GM12875 (cell line): ENCODE measurements around the gene SELENOO.
"Not testable (repeated sequence)": the region's sequence is repeated elsewhere in the genome, so short reads cannot be mapped to it uniquely, and the experiment has no call there.

Source experiments
- H3K4me3 ChIP-seq: one replicate; pipeline ENCODE4 v1.5.1; 2011; ENCODE audit warnings: low read depth, low read length, control low read depth
- TF ChIP-seq, protein P1 (sequence below): IDR thresholded peaks from 2 replicates; pipeline ENCODE4 v1.5.1; 2011; ENCODE audit warnings: low read depth, mild to moderate bottlenecking, control low read depth, inconsistent platforms, low read length, moderate library complexity, borderline replicate concordance; ENCODE audit not compliant: insufficient read depth

The SELENOO gene

DNA sequence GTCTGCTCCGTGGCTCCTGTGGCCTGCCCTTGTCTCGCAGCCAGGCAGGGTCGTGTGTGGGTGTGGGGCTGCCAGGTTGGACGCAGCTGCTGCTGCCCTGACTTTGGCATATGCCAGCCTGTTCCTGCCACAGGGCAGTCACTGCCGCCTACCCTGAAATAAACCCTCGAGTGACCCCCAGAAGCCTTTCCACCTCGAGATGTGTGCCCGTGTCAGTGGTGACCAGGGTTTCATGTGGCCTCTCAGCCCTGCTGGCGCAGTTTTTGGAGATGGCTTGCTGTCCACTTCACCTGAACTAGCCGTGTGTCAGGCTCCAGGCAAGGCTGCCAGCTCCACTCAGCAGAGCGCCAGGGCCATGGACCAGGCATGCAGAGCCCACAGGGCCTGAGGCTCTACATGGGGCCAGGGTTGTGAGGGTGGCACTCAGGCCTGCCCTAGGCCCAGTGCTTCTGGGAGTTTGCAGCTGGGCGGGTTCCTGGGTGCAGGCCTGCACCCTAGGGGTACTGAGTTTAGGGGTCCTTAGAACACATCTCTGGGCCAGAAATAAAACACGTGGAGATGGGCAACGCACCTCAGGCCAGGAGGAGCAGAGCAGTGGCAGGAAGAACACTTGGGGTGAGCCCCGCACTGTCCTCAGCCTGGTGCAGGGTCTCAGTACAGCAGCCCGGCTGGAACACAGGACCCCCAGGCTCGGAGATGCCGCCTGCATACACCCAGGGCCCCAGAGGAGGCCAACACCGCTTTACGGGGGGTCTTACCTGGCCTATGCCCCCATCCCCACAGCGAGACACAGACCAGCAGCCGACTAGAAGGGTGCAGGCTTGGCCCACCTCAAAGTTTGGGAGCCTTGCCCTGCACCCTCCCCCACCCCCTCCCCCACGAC is 39.1 kb upstream of the SELENOO start:
- TF ChIP-seq, protein P1, sequence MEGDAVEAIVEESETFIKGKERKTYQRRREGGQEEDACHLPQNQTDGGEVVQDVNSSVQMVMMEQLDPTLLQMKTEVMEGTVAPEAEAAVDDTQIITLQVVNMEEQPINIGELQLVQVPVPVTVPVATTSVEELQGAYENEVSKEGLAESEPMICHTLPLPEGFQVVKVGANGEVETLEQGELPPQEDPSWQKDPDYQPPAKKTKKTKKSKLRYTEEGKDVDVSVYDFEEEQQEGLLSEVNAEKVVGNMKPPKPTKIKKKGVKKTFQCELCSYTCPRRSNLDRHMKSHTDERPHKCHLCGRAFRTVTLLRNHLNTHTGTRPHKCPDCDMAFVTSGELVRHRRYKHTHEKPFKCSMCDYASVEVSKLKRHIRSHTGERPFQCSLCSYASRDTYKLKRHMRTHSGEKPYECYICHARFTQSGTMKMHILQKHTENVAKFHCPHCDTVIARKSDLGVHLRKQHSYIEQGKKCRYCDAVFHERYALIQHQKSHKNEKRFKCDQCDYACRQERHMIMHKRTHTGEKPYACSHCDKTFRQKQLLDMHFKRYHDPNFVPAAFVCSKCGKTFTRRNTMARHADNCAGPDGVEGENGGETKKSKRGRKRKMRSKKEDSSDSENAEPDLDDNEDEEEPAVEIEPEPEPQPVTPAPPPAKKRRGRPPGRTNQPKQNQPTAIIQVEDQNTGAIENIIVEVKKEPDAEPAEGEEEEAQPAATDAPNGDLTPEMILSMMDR, result no peak

DNA sequence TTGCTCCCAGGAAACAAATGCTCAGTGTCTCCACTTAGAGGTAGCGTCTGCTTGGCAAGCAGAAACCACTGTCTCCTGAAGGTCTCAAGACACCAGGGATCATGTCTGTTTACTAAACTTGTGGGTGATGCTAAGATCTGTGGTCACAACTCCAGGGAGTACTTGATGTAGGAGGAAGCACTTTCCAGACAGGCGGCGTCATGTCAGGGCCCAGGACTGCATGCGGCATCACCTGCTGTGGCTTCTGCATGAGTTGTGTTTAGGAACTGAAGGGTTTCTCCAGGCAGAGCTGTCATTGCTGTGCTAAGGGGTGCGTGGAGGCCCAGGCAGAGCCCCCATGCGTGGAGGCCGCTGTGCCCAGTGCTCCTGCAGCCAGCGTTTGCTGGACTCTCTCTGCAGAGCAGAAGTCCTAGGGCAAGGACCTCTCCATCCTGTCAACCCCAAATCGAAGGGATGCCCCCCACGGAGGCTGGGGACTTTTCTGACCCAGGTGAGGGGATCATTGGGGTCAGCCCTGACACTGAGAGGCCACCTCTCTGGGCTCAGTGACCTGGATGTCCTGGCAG is 38.3 kb upstream of the SELENOO start:
- TF ChIP-seq, protein P1, result no peak
- no peak overlapping the region for H3K4me3 ChIP-seq

More for the DNA sequence above, 39.1 kb upstream of the SELENOO start:
- no peak overlapping the region for H3K4me3 ChIP-seq

DNA sequence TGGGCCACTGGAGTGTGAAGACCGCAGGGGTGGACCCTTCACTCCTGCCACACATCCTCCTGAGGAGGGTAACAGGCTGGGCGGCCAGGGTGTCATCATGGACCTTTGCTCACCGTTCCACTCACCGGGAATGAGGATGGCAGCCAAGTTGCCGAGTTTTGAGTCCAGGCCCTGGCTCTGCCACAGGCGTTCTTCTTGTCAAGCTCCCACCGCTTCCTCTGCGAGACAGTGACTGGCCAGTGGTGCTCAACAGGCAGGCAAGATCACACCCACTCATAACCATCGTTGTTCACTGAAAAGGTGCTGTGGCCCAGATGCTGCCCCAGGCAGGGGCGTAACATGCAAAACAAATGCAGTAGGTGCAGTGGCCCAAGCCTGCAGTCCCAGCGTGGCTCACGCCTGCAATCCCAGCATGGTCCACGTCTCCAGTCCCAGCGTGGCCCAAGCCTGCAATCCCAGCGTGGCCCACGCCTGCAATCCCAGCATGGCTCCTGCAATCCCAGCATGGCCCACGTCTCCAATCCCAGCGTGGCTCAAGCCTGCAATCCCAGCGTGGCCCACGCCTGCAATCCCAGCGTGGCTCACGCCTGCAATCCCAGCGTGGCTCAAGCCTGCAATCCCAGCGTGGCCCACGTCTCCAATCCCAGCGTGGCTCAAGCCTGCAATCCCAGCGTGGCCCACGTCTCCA is 35.2 kb upstream of the SELENOO start:
- TF ChIP-seq, protein P1, result no peak
- no peak overlapping the region for H3K4me3 ChIP-seq

DNA sequence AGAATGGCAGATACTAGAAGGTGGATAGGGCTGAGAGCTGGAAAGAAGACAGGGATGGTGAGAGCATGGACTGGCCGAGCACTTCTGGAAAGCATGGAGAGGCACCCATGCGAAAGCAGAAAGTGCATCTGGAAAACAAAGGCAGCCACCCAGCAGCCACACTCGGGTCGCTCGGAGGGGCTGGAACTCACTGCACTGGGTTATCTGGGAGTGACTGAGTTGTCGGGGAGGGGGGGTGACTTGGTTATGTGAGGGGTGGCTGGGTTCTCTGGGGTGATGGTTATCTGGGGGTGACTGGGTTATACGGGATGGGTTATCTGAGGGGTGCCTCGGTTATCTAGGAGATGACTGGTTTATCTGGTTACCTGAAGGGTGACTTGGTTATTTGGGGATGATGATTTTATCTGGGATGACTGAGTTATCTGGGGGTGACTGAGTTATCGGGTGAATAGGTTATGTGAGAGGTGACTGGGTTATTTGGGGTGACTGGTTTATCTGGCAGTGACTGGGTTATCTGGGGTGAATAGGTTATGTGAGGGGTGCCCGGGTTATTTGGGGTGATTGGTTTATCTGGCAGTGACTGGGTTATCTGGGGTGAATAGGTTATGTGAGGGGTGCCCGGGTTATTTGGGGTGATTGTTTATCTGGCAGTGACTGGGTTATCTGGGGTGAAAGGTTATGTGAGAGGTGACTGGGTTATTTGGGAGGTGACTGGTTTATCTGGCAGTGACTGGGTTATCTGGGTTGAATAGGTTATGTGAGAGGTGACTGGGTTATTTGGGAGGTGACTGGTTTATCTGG is 32.9 kb upstream of the SELENOO start:
- TF ChIP-seq, protein P1, result no peak
- H3K4me3 ChIP-seq, result no peak overlapping the region

DNA sequence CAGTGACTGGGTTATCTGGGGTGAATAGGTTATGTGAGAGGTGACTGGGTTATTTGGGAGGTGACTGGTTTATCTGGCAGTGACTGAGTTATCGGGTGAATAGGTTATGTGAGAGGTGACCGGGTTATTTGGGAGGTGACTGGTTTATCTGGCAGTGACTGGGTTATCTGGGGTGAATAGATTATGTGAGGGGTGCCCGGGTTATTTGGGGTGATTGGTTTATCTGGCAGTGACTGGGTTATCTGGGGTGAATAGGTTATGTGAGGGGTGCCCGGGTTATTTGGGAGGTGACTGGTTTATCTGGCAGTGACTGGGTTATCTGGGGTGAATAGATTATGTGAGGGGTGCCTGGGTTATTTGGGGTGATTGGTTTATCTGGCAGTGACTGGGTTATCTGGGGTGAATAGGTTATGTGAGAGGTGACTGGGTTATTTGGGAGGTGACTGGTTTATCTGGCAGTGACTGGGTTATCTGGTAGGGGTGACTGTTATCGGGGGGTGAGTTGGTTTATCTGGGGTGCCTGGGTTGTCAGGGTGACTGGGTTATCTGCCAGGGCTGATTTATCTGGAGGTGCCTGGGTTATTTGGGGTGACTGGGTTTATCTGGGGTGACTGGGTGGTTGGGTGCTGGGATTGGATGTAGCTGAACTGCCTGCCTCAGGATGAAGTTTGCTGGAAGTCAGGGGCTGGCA is 32.2 kb upstream of the SELENOO start:
- not testable (repeated sequence) for H3K4me3 ChIP-seq

DNA sequence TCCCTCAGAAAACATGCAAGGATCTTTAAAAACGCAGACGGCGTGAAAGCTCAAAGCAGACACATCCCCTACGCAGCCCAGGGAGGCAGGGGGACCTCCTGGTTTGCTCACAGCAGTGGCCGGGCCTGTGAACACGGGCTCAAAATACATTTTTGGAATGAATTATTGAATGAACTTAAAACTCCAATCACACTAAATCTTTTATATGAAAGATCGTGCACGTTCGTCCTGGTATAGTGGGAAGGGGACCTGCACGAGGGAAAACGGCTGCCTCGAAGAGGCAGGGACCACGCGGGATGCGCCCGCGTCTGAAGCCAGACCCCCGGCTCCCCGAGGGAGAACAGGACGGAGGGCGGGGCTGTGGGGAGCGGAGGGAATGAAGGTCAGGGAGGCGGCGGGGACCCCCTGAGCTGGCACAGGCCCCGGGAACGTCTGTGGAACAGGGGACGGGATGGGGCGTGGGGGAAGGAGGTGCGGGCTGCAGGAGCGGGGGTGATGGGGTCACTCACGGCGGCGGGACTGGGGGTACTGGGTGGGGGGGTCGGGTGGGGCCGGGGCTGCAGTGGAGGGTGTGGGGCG is 31.5 kb upstream of the SELENOO start:
- no peak overlapping the region for H3K4me3 ChIP-seq
- TF ChIP-seq, protein P1, result no peak
